Neuronal stem cell (in vitro differentiated cells): Measurements from ENCODE around the gene GALNTL6.
"Not testable (repeated sequence)": the region's sequence is repeated elsewhere in the genome, so short reads cannot be mapped to it uniquely, and the experiment has no call there.

Experiments
- DNase-seq: peaks from one replicate; pipeline ENCODE4 v3.0.0-alpha.2; 2013; ENCODE audit warnings: low spot score
- H2AFZ ChIP-seq: one replicate; pipeline ENCODE4 v1.6.1; 2013; ENCODE audit warnings: mild to moderate bottlenecking, low read length, inconsistent platforms
- H2AK5ac ChIP-seq: 2 replicates; pipeline ENCODE4 v1.6.1; 2013; ENCODE audit warnings: low read depth, mild to moderate bottlenecking, inconsistent platforms, low read length, moderate library complexity, mixed read lengths
- H2BK120ac ChIP-seq: 2 replicates; pipeline ENCODE4 v1.6.1; 2013; ENCODE audit warnings: low read depth, mild to moderate bottlenecking, inconsistent platforms, low read length, moderate library complexity, mixed read lengths
- H2BK12ac ChIP-seq: one replicate; pipeline ENCODE4 v1.6.1; 2013; ENCODE audit warnings: low read length, inconsistent platforms
- H2BK15ac ChIP-seq: 2 replicates; pipeline ENCODE4 v1.6.1; 2013; ENCODE audit warnings: mild to moderate bottlenecking, low read length, inconsistent platforms, mixed read lengths
- H2BK5ac ChIP-seq: one replicate; pipeline ENCODE4 v1.6.1; 2013; ENCODE audit warnings: inconsistent platforms, mild to moderate bottlenecking, low read length, moderate library complexity
- H3K14ac ChIP-seq: one replicate; pipeline ENCODE4 v1.6.1; 2013; ENCODE audit warnings: low read length, inconsistent platforms
- H3K18ac ChIP-seq: 2 replicates; pipeline ENCODE4 v1.6.1; 2013; ENCODE audit warnings: low read length, inconsistent platforms
- H3K23ac ChIP-seq: 2 replicates; pipeline ENCODE4 v1.6.1; 2013; ENCODE audit warnings: low read depth, mild to moderate bottlenecking, mixed read lengths, low read length, inconsistent platforms; ENCODE audit not compliant: poor library complexity
- H3K27ac ChIP-seq: replicated peaks from 3 replicates; pipeline ENCODE4 v1.5.1; 2013; ENCODE audit warnings: low read length, inconsistent platforms
- H3K27me3 ChIP-seq, 3 experiments: 2 replicates each; pipeline ENCODE4 v1.6.1; 2013; ENCODE audit warnings: low read length in 3 of 3, mild to moderate bottlenecking in 2 of 3, inconsistent platforms in 1 of 3, low read depth in 1 of 3, mixed read lengths in 1 of 3, moderate library complexity in 1 of 3; ENCODE audit not compliant: control insufficient read depth in 3 of 3, insufficient read depth in 3 of 3
- H3K36me3 ChIP-seq, 2 donors: replicated peaks in 1 of 2; 2 replicates each; pipeline ENCODE4 v1.6.1; 2013; ENCODE audit warnings: low read length in 2 of 2; ENCODE audit not compliant: control insufficient read depth in 2 of 2, insufficient read depth in 2 of 2
- H3K4ac ChIP-seq: 2 replicates; pipeline ENCODE4 v1.6.1; 2013; ENCODE audit warnings: inconsistent platforms, mild to moderate bottlenecking, low read length, moderate library complexity
- H3K4me1 ChIP-seq, 2 donors: 1 replicate in 1 of 2; 2 replicates in 1 of 2; pipeline ENCODE4 v1.6.1; 2013; ENCODE audit warnings: low read length in 2 of 2, low read depth in 1 of 2; ENCODE audit not compliant: control insufficient read depth in 2 of 2, insufficient read depth in 1 of 2
- H3K4me2 ChIP-seq: one replicate; pipeline ENCODE4 v1.6.1; 2013; ENCODE audit warnings: mild to moderate bottlenecking, low read length, inconsistent platforms; ENCODE audit not compliant: insufficient read depth, poor library complexity, severe bottlenecking
- H3K4me3 ChIP-seq, 2 donors: 2 replicates each; pipeline ENCODE4 v1.5.1; 2013; ENCODE audit warnings: low read length in 2 of 2, mild to moderate bottlenecking in 2 of 2, inconsistent platforms in 1 of 2, moderate library complexity in 1 of 2
- H3K79me1 ChIP-seq: one replicate; pipeline ENCODE4 v1.6.1; 2013; ENCODE audit warnings: low read depth, mild to moderate bottlenecking, inconsistent platforms, low read length, moderate library complexity
- H3K9ac ChIP-seq: one replicate; pipeline ENCODE4 v1.6.1; 2013; ENCODE audit warnings: mild to moderate bottlenecking, low read depth, low read length, inconsistent platforms; ENCODE audit not compliant: poor library complexity
- H3K9me3 ChIP-seq, 2 donors: replicated peaks in 1 of 2; 2 replicates each; pipeline versions ENCODE3 to v1.6.1; 2013; ENCODE audit warnings: low read length in 2 of 2, mild to moderate bottlenecking in 2 of 2, inconsistent platforms in 1 of 2, low read depth in 1 of 2, mixed read lengths in 1 of 2, moderate library complexity in 1 of 2; ENCODE audit not compliant: control insufficient read depth in 2 of 2, insufficient read depth in 1 of 2
- H4K8ac ChIP-seq: one replicate; pipeline ENCODE4 v1.6.1; 2013; ENCODE audit warnings: low read depth, mild to moderate bottlenecking, inconsistent platforms, low read length, moderate library complexity
- H4K91ac ChIP-seq: one replicate; pipeline ENCODE4 v1.6.1; 2013; ENCODE audit warnings: low read length, low read depth, mild to moderate bottlenecking, inconsistent platforms; ENCODE audit not compliant: poor library complexity
- WGBS, 2 donors: extraction: QIAGEN DNeasy Blood & Tissue Kit; methylation state at CpG; one replicate each; pipeline ENCODE4 v1.1.7; 2013; ENCODE audit warnings: missing lambda C conversion rate in 2 of 2, mixed read lengths in 1 of 2; ENCODE audit not compliant: insufficient read length in 2 of 2, insufficient replicate concordance in 1 of 2; ENCODE audit errors: extremely low coverage in 2 of 2; 5-methylcytosine and 5-hydroxymethylcytosine counted together

GALNTL6 gene

GRCh38 chr4:172733645-172734044 lies 920.4 kb downstream of the GALNTL6 start:
- not testable (repeated sequence) for H3K4me2 ChIP-seq, H3K27me3 ChIP-seq, H3K4me3 ChIP-seq, H4K91ac ChIP-seq, H2AFZ ChIP-seq, H2AK5ac ChIP-seq, H3K36me3 ChIP-seq, H3K9ac ChIP-seq, H3K4ac ChIP-seq, H4K8ac ChIP-seq, H3K23ac ChIP-seq, H3K18ac ChIP-seq, H3K14ac ChIP-seq, H2BK5ac ChIP-seq, DNase-seq, H3K27ac ChIP-seq, H3K4me1 ChIP-seq, H2BK15ac ChIP-seq, H3K79me1 ChIP-seq, H2BK12ac ChIP-seq, H2BK120ac ChIP-seq
- no CpG with 5 or more reads among the region's 3 CpGs for WGBS, 2 donors
- peaks cover 3 to 16% of the 10 kb centered on the region in 2 donors for H3K9me3 ChIP-seq

DNA sequence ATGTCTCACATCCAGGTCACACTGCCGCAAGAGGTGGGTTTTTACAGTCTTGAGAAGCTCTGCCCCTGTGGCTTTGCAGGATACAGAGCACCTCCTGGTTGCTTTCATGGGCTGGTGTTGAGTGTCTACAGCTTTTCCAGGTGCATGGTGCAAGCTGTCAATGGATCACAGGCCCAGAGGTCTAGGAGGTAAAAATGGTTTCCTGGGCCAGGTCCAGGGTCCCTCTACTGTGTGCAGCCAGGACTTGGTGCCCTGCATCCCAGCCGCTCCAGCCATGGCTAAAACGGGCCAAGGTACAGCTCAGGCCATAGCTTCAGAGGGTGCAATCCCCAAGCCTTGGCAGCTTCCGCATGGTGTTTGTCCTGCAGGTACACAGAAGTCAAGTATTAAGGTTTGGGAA lies 921.4 kb downstream of the GALNTL6 start:
- no CpG with 5 or more reads among the region's 4 CpGs for whole genome bisulfite sequencing, 2 donors
- Histone ChIP-seq H3K14ac (no peak overlapping the region), H2AFZ (no peak overlapping the region)

GRCh38 chr4:172736046-172736445 lies 922.8 kb downstream of the GALNTL6 start:
- Histone ChIP-seq H3K14ac (no peak overlapping the region), H2BK15ac (no peak overlapping the region), H3K18ac (no peak overlapping the region), H3K4me1 (no peaks in the 10 kb centered on the region), H3K27me3 (no peaks in the 10 kb centered on the region), H4K8ac (no peak overlapping the region), H3K9me3 (peaks cover 3 to 16% of the 10 kb centered on the region in 2 donors), H4K91ac (no peak overlapping the region), H3K23ac (no peak overlapping the region), H3K4me3 (no peak overlapping the region), H3K4me2 (no peak overlapping the region), H2BK120ac (no peak overlapping the region), H3K79me1 (no peaks in the 10 kb centered on the region), H2AFZ (no peak overlapping the region), H2BK12ac (no peak overlapping the region), H2BK5ac (no peak overlapping the region), H3K27ac (no peak overlapping the region), H2AK5ac (no peak overlapping the region), H3K36me3 (no peaks in the 10 kb centered on the region), H3K9ac (no peak overlapping the region), H3K4ac (no peak overlapping the region)
- DNase-seq: no peak
- no CpG with 5 or more reads among the region's 5 CpGs for WGBS, 2 donors

More for the DNA sequence above, 921.4 kb downstream of the GALNTL6 start:
- H3K23ac ChIP-seq: no peak overlapping the region
- no peak overlapping the region for H3K4me2 ChIP-seq
- no peak for DNase-seq
- no peak overlapping the region for H3K9ac ChIP-seq
- H3K9me3 ChIP-seq: peaks cover 3 to 16% of the 10 kb centered on the region in 2 donors
- H3K79me1 ChIP-seq: no peaks in the 10 kb centered on the region
- no peaks in the 10 kb centered on the region for H3K36me3 ChIP-seq
- no peak overlapping the region for H3K4me3 ChIP-seq
- no peak overlapping the region for H2AK5ac ChIP-seq
- H3K4me1 ChIP-seq: no peaks in the 10 kb centered on the region
- no peak overlapping the region for H2BK5ac ChIP-seq
- H2BK12ac ChIP-seq: no peak overlapping the region
- no peak overlapping the region for H3K27ac ChIP-seq
- no peak overlapping the region for H4K91ac ChIP-seq
- H3K4ac ChIP-seq: no peak overlapping the region
- H3K18ac ChIP-seq: no peak overlapping the region
- H2BK15ac ChIP-seq: no peak overlapping the region
- no peak overlapping the region for H2BK120ac ChIP-seq
- H3K27me3 ChIP-seq: no peaks in the 10 kb centered on the region
- no peak overlapping the region for H4K8ac ChIP-seq

DNA sequence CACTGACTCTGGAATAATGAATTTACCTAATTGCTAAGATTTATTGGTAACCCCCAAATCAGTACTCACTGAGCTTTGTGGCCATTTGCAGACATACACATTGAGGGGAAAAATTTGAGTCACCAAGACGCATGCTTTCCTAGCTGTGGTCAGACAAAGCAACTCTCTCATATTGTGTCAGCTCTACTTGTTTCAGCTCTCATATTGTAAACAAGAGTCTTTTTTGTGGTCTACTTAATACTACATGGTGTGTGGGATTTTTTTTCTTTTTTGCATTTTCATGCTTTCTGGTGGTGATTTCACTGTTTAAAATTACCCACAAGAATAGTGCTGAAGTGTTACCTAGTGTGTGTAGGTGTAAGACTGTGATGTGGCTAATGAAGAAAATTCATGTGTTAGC lies 927.2 kb downstream of the GALNTL6 start:
- H3K14ac ChIP-seq: no peak overlapping the region
- no peak overlapping the region for H3K4me2 ChIP-seq
- no peak overlapping the region for H2BK15ac ChIP-seq
- no peak overlapping the region for H3K23ac ChIP-seq
- H2BK120ac ChIP-seq: no peak overlapping the region
- H3K4me3 ChIP-seq: no peak overlapping the region
- H2BK5ac ChIP-seq: no peak overlapping the region
- H3K9me3 ChIP-seq: peaks cover 2 to 4% of the 10 kb centered on the region in 2 donors
- DNase-seq: no peak
- H2BK12ac ChIP-seq: no peak overlapping the region
- no peak overlapping the region for H3K27ac ChIP-seq
- H3K36me3 ChIP-seq: no peaks in the 10 kb centered on the region
- no peaks in the 10 kb centered on the region for H3K4me1 ChIP-seq
- H3K9ac ChIP-seq: no peak overlapping the region
- no peak overlapping the region for H3K18ac ChIP-seq
- no peak overlapping the region for H4K8ac ChIP-seq
- H3K27me3 ChIP-seq: no peaks in the 10 kb centered on the region
- no peak overlapping the region for H3K4ac ChIP-seq
- H4K91ac ChIP-seq: no peak overlapping the region
- H2AFZ ChIP-seq: no peak overlapping the region
- no CpG with 5 or more reads among the region's 1 CpG for WGBS, 2 donors
- H3K79me1 ChIP-seq: no peaks in the 10 kb centered on the region
- no peak overlapping the region for H2AK5ac ChIP-seq
